NCI-H446 (cell line): Measurements from ENCODE around the gene FASLG.
"Not testable (repeated sequence)": the region's sequence is repeated elsewhere in the genome, so short reads cannot be mapped to it uniquely, and the experiment has no call there.

Experiments
- DNase-seq, 2 experiments: peaks; one replicate each; lab custom pipeline; 2025; lab: John Stamatoyannopoulos, UW

The FASLG gene

GRCh38 chr1:172680733-172681275, 21.9 kb downstream of the FASLG start:
- DNase-seq, result no peak

- no peak for DNase-seq
Measured at GRCh38 chr1:172682812-172683211, 23.9 kb downstream of the FASLG start.

GRCh38 chr1:172686143-172686542, 27.2 kb downstream of the FASLG start:
- DNase-seq, result no peak

- DNase-seq, result not testable (repeated sequence)
Measured at GRCh38 chr1:172688428-172689085, 29.7 kb downstream of the FASLG start.

GRCh38 chr1:172690925-172691324, 32.0 kb downstream of the FASLG start:
- DNase-seq, result not testable (repeated sequence)

- no peak for DNase-seq
Measured at GRCh38 chr1:172697534-172698002, 38.7 kb downstream of the FASLG start.

GRCh38 chr1:172698224-172698623, 39.3 kb downstream of the FASLG start:
- DNase-seq, result no peak

GRCh38 chr1:172699111-172699510, 40.2 kb downstream of the FASLG start:
- no peak for DNase-seq

- no peak for DNase-seq
Measured at GRCh38 chr1:172699695-172700227, 40.9 kb downstream of the FASLG start.

GRCh38 chr1:172700556-172700955, 41.7 kb downstream of the FASLG start:
- no peak for DNase-seq

GRCh38 chr1:172704001-172704400, 45.1 kb downstream of the FASLG start:
- no peak for DNase-seq

- no peak for DNase-seq
Measured at GRCh38 chr1:172704420-172705210, 45.7 kb downstream of the FASLG start.

GRCh38 chr1:172708452-172708851, 49.5 kb downstream of the FASLG start:
- no peak for DNase-seq

- DNase-seq, result no peak
Measured at GRCh38 chr1:172711558-172711957, 52.7 kb downstream of the FASLG start.

GRCh38 chr1:172713466-172713865, 54.6 kb downstream of the FASLG start:
- no peak for DNase-seq
